HTR-8/SVneo (cell line): ENCODE results near the gene PSMD12.
"Not testable (repeated sequence)": the region's sequence is repeated elsewhere in the genome, so short reads cannot be mapped to it uniquely, and the experiment has no call there.

Source experiments
- DNase-seq: peaks from one replicate; pipeline ENCODE4 v3.0.0; 2011; ENCODE audit warnings: low spot score, mixed read lengths; ENCODE audit not compliant: insufficient read length
- FAIRE-seq: peaks from 2 replicates; lab custom pipeline; 2011; peaks lifted over from hg19 to GRCh38; lab: Jason Lieb, UNC

PSMD12 gene

DNA sequence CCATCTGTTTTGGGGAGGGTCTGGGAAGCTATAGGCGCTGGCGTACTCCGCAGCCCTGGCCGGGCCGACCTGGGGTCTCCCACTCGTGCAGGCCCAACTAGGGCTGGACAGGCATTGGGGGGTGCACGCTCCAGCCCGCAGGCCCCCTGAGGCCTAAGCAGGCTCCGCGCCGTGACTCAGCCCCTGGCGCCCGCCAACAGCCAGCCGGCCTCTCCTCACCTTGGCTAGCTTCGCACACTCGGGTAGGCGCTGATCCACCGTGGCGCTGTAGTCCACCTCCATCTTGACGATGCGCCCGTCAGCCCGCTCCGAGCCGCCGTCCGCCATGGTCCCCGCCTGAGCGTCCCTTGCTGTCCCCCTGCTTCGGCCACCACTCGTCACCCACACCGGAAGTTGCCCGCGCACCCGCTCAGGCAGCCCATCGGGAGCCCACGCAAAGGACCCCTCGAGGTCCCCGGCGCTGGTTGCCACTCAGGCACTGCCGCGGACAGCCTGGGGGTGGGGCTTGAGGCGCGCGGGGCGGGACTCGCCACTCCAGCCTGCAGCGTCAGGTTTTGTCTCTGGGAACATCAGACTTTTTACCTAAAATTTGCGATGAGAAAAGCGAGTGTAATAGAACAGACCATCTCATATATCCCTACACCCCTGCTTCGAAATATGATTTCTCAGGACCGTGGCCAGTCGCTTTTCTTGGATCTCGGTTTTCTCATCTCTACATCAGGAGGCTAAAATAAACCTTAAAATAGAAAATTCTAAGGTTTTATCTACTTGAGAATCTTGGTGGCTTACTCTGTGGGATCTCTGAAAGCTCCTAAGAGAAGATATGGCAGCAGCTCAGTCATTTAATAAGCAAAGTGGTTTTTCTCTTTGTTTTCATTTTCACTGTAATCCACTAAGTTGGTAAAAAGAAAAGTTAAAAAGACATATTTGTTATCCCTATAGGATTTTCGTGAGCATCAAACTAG is at the start of gene PSMD12:
Gene PSMD12 (minus strand): TSS at position 385 of the 965 bp plus-strand sequence. CDS start 58 bp downstream, at position 327.
- FAIRE-seq (peak; percentile 83), DNase-seq (peak; percentile 96)

DNA sequence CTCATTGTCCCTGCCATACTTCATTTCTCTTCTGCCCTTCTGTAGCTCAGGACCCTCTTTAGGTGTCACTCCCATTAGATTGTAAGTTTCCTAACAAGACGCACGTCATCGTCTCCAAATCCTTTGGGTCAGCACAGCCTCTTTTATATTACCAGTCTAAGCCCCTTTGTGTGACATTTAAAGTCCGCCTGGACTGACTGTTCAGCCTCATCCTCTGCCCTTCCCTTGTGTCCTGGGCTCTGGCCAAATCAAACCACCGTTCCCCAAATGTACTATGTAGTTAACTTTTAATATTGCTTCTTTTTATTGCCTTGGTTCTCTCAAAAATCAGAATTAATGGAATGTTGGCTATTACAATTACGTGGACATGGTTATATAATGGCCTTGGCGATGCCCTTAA is 48.9 kb upstream of the PSMD12 start:
- no peak for DNase-seq
- FAIRE-seq = no peak

DNA sequence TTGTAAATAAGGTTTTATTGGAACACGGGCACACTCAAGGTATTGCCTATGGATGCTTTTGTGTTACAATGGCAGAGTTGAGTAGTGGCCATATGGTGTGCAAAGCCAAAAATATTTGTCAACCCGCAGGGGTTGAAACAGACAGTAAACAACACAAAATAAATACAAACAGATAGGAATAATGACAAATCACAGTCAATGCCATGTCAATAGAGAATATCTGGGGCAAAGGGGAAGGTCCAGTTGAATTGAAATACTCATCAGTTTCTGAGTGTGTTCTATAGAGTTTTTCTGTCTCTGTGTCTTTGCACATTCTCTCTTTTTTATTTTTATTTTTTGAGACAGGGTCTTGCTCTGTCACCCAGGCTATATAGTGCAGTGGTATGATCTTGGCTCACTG is 48.2 kb upstream of the PSMD12 start:
- no peak for FAIRE-seq
- DNase-seq = no peak

DNA sequence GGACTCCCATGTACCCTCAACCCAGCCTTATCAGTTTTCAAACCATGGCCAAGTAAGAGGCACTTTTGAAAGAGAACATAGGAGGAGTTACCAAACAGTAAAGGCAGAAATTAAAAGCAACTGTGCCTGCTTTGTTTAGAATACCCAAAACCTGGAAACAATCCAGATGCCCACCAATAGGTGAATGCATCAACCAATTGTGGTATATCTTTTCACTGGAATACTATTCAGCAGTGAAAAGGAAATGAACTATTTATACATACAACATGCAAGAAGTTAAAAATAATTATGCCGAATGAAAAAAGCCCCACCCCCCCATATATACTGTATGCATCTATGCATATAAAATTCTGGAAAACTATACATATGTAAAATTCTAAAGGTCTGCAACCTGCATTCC is 47.8 kb upstream of the PSMD12 start:
- FAIRE-seq (no peak), DNase-seq (no peak)

DNA sequence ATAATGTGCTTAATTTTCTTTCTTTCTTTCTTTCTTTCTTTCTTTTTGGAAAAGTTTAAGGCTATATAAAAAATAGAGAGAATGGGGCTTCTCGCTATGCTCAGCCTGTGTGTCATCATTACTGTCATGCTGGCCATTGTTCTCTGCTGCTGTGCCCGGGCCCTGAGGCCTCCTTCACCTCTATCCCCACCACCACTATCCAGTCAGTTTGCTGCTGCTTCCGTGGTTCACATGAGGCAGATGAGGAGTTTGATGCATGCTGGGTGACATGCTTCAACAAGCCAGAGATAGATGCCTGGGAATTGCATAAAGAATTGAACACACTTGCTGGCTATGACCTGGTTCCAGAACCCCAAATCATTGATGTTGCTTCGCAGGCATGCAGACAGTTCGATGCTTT is 47.0 kb upstream of the PSMD12 start:
- DNase-seq (no peak), FAIRE-seq (no peak)

DNA sequence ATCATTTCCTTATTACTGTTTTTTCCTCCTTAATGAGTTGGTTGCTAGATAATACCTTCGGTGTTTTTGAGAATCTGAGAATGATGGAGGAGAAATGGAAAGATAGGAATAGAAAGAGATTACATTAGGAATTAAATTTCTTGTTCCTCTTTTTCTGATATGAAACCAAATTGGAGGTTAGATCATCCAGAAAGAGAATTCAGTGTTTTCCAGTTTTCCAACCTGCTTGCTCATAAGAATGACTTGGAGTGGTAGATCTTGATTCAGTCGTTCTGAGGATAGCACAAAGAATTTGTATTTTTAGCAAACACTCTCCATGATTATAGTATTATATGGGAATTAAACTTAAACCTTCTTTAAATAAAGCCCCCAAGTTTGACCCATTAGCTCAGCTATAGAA is 46.6 kb upstream of the PSMD12 start:
- FAIRE-seq = no peak
- DNase-seq = no peak

DNA sequence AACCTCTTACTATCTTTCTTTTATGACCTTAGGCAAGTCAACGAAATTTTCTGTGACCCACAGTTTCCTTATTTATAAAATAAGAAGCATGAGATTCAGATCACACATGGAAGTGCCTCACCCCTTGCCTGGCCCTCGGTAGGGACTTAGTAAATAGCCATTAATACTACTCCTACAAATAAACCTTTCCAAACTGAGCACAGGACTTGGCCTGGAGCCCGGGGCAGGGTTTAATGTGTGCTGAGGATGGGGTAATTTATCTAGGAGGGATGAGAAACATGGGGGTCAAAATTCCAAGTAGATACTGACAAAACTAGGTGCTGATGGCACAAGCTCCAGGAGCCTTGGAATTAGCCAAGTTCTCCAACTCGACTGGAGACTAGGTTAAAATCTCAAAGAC is 45.7 kb upstream of the PSMD12 start:
- DNase-seq = no peak
- FAIRE-seq = no peak

DNA sequence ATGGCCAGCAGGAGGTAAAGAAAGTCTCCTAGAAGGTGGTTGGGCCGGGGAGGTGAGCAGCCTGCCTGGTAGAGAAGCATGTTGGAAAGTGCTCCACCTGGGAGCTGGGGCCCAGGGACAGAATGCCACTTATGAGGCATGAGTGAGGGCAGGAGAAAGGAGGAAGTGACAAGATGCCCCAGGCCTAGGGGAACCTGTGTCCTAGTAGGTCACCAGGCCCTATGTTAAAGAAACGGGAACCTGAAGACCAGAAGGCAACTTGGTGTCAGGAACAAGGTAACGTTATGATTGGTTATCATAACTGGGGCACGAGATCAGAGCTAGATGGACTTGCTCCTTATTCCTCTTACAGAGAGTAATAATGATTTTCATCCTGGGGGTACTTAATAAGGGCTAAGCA is 45.0 kb upstream of the PSMD12 start:
- no peak for DNase-seq
- no peak for FAIRE-seq

DNA sequence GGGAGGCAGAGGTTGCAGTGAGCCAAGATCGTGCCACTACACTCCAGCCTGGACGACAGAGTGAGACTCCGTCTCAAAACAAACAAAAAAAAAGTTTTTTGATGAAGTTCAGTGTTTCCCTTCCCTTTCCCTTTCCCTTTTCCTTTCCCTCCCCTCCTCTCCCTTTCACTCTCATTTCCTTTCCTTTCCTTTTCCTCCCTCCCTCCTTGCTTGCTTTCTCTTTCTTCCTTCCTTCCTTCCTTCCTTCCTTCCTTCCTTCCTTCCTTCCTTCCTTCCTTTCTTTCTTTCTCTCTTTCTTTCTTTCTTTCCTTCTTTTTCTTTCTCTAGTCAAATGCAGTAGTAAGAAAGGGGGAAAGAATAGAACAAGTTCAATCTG is 42.1 kb upstream of the PSMD12 start:
- FAIRE-seq, DNase-seq: not testable (repeated sequence)

DNA sequence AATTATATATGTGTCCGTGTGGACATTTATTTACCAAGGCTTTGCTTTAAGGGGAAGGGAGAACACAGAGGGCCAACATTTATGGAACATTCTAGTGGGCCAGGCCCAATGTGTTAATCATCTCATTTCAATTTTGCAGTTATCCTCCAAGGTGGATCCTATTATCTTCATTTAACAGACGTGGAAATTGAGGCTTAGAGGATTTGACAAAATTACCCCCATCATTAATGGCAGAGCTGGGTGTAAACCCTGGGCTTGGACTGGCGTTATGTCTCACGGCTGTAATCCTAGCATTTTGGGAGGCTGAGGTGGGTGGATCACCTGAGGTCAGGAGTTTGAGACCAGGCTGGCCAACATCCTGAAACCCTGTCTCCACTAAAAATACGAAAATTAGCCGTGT is 37.1 kb upstream of the PSMD12 start:
- no peak for DNase-seq
- no peak for FAIRE-seq

DNA sequence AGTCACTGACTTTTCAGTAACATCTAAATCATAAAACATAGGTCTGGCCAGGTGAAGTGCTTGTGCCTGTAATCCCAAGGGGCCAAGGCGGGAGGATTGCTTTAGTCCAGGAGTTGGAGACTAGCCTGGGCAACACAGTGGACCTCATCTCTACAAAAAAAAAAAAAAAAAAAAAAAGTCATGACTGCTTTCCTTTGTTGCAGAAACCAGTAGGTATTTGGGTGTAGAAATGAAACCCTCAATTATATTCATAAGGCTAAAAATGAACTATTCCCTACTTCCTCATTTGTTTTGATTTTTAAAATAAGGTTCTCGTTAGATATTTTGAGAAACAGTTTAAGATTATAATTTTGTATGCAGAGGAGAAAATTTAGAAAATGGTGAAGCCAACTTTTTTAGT is 36.7 kb upstream of the PSMD12 start:
- FAIRE-seq (no peak), DNase-seq (no peak)

DNA sequence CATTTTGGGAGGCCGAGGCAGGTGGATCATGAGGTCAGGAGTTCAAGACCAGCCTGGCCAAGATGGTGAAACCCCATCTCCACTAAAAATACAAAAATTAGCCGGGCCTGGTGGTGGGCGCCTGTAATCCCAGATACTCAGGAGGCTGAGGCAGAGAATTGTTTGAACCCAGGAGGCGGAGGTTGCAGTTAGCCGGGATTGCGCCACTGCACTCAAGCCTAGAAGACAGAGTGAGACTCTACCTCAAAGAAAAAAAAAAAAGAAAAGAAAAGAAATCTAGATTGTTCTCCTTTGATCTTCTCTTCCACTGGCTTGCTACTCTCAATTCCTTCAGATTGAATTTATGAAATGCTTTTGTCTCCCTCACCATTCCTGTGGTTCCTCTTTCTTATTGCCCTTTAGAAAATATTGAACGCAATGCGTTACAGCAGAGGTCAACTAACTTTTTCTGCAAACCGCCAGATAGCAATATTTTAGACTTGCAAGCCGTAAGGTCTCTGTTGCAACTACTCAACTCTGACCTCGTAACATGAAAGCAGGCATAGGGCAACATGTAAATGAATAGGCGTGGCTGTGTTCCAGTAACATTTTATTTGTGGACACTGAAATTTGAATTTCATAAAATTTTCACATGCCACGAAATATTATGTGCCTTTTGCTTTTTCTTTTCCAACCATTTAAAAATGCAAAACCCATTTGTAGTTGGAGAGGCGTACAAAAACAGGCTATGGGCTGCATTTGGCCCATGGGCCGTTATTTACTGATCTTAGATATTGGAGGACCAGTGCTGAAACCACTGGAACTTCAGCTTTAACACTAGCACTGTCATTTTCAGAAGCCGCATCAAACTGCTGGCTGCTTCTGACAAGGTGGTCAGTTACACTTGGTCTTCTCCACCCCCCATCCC is 35.5 kb upstream of the PSMD12 start:
- DNase-seq = no peak
- no peak for FAIRE-seq

DNA sequence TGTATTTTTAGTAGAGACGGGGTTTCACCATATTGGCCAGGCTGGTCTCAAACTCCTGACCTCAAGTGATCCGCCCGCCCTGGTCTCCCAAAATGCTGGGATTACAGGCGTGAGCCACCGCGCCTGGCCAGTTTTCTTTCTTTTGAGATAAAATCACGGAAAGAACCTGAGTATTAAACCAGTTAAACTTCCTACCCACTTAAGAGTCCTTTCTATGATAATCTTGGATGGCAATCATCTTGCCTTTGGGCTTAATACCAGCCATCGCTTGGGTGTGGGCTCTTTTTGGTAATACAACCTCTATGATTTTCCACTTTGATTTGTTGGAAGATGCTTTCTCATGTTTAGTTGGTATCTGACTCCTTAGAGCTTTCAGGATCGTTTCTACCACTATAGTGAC is 34.7 kb upstream of the PSMD12 start:
- DNase-seq (no peak), FAIRE-seq (no peak)

DNA sequence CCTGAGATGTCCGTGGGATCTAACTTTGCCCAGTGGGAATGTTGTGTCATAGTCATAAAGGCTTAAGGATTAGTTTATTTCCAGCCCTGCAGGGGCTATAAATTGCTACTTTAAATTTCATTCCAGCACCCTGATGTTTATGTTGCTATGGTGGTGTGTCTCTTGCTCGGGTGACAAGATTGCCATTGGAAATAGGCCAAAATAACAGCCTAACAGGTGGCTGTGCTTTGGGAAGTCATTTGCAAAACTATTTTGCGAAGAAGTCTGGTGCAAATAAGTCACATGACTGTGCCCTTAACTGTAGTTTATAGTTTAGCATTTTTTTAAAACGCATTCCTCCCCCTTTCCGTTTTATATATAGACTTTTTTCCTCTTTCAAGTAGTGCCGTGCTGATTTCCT is 33.8 kb upstream of the PSMD12 start:
- no peak for FAIRE-seq
- DNase-seq = no peak

DNA sequence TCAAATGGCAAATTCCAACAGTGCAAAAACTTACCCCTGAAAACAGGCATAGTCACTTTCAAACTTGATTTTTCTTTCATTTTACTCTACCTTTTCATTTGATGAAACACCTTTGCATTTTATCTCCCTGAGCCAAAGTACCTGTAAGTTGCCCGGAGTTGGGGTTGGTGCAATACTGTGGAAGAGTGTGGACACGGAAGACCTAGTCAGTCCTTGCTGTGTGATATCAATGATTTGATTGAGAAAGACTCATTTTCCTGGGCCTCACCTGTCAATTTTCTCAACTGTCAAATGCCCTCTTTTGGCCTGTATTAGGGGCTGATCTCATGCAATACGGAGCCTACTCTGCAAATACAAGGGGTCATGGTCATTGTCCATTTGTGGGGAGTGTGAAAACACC is 33.3 kb upstream of the PSMD12 start:
- FAIRE-seq = no peak
- DNase-seq = no peak

DNA sequence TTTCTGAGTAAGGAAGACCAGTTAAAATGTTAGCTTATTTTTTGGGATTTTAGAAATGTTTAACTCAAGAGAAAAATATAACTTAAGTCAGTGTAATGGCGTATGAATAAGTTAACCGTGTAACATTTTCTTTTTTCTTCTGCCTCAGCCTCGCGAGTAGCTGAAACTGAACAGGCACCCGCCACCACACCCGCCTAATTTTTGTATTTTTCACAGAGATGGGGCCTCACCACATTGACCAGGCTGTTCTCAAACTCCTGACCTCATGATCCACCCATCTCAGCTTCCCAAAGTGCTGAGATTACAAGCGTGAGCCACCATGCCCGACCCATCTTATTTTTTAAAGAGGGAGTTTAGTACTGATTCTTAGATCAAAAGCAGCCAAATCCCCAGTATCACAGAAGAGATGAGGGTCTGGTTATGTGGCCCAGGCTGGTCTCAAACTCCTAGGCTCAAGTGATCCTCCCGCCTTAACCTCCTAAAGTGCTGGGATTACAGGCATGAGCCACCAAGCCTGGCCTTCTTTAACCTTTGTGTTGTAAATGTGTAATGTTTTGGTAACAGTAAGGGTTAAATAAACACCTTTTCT is 27.5 kb upstream of the PSMD12 start:
- DNase-seq = no peak
- no peak for FAIRE-seq

DNA sequence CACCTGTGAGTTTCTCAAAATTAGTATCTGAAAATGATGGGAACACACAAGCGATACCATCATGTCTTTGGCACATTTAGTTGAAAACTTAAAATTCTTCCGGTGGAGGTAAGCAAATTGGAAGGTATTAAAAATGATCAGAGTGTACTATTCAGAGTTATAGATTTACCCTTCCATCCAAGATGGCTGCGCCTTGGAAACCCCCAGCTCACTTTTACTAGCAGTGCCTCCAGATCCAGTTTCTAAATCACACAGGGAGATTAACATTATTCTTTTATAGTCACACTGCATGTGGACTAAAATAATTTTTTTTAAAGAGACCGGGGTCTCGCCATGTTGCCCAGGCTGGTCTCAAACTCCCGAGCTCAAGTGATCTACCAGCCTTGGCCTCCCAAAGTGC is 25.7 kb upstream of the PSMD12 start:
- DNase-seq (no peak), FAIRE-seq (no peak)

DNA sequence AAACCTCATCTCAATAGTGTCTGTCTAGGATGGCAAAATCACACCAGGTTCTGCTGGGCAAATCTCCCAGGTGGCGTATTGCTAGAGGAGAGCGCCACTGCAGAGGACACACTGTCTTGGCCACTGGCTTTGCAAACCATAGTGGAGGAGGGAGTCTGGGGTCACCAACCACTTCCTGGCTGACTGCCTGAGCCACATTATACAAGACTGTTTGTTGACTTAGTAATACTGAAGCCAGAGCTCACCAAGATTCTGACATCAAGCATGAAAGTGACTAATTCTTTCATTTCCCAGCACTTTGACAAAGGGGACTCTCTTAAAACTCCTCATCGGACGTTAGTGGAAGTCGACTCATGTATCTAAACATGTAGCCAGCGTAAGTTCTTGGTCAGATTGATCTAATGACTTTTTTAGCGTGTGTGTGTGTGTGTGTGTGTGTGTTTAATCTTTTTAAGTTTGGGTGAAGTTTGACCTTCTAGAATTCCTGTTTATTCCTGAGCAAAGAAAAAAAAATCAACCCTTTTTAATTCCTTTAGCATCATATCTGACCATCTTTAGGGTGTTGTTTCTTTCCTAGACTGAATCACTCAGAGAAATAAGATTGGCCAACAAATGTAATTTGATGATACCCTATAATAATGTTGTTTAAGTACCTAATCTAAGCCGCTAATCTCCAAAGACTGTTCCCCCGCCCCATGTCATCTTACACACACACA is 24.4 kb upstream of the PSMD12 start:
- peak; percentile 52 for FAIRE-seq

DNA sequence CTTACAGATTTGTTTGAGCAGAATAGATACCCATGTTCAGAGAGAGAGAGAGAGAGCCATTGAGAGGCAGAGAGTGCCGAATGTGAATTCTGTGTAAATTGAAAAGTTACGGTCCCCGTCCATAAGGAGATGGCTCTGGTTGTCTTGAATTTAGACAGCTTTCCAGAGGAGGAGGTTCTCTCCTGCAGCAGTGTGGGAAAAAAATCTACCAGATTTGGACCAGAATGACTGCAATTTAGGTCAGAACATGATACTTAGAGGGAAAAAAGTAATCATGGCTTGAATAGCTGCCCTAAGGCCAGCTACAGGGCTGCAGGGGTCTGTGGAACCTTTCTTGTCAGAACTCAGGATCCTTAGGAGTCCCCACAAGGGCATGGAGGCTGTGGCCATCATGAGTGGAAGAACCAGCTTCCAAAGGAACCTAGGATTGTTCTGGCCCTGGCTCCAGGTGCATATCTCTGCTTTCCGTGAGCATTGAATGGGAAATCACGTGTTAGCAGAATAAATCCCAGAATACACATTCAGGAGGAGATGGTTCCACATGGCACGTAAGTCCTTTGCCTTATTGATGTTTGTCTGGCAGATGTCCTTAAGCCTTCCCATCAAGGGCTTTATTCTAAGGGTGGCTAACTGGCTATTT is 23.7 kb upstream of the PSMD12 start:
- no peak for FAIRE-seq
- no peak for DNase-seq

More for the DNA sequence above, 24.4 kb upstream of the PSMD12 start:
- DNase-seq = peak; percentile 73

DNA sequence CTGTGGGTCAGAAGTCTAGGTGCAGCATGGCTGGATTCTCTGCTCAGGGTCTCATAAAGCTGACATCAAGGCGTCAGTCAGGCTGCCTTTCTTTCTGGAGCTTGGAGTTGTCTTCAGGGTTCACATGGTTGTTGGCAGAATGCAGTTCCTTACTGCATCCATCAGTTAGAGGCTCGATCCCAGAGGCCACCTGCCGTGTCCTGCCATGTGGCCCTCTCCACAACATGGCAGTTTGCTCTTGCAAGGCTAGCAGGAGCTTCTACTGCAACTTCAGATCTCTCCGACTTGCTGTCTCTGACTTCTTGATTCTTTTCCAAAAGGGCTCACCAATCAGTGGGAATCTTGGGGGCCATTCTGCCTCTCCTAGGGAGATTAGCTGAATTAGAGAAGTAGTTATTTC is 22.6 kb upstream of the PSMD12 start:
- FAIRE-seq (no peak), DNase-seq (no peak)
